Measurements from ENCODE around the gene PIEZO2.

- no peak for TF ChIP-seq CTCF (IDR thresholded peaks at IDR 0.05)
- TF ChIP-seq POLR2A (IDR thresholded peaks at IDR 0.05) = no peak
- no peak for TF ChIP-seq POLR2AphosphoS5 (IDR thresholded peaks at IDR 0.05)
- no peak for TF ChIP-seq EP300 (IDR thresholded peaks at IDR 0.05)
These were observed 430.6 kb downstream of the PIEZO2 start for GRCh38 chr18:10718809-10719208.

Measured in gastroesophageal sphincter (tissue), 3 donors.